ENCODE data around the gene C11orf91. TPM values are rescaled to one million over a fixed set of nuclear protein-coding genes. Genes with fewer than 3 reads are reported as not detected.

Gene C11orf91
- total and polyA plus RNA-seq, 7 donors = not detected

GRCh38 chr11:33741806-33742205 is 41.2 kb upstream of the C11orf91 start:
- peaks cover 4 to 41% (median 12%) of the 10 kb centered on the region in 4 donors for H3K36me3 ChIP-seq
- H3K4me3 ChIP-seq = no peak overlapping the region
- no peaks in the 10 kb centered on the region for H3K27me3 ChIP-seq
- no peaks in the 10 kb centered on the region for H3K9me3 ChIP-seq
- TF ChIP-seq POLR2A (IDR thresholded peaks at IDR 0.05) (no peak), EP300 (IDR thresholded peaks at IDR 0.05) (no peak), POLR2AphosphoS5 (IDR thresholded peaks at IDR 0.05) (no peak), CTCF (IDR thresholded peaks at IDR 0.05) (no peak)
- peaks cover 0 to 8% (median 7%) of the 10 kb centered on the region in 4 donors for H3K4me1 ChIP-seq
- no peak overlapping the region for H3K27ac ChIP-seq
- intact Hi-C loops (cut with DNase I) = loop anchor here (5.0 kb wide), 1 partner anchor 200 kb away; no protein-coding TSS in a partner anchor
- 91% methylated on average over 7 of the region's 7 CpGs for WGBS, 2 donors
- no peak for DNase-seq

- no peak overlapping the region for H3K4me3 ChIP-seq
- peak overlapping the region; percentile 82 to 93 (median 92) for H3K27ac ChIP-seq
- peaks cover 0 to 12% (median 0%) of the 10 kb centered on the region in 4 donors for H3K36me3 ChIP-seq
- no peaks in the 10 kb centered on the region for H3K27me3 ChIP-seq
- H3K9me3 ChIP-seq = no peaks in the 10 kb centered on the region
- TF ChIP-seq CTCF (IDR thresholded peaks at IDR 0.05) = no peak
- TF ChIP-seq POLR2AphosphoS5 (IDR thresholded peaks at IDR 0.05) = no peak
- no peak for TF ChIP-seq EP300 (IDR thresholded peaks at IDR 0.05)
- no peak for TF ChIP-seq POLR2A (IDR thresholded peaks at IDR 0.05)
- intact Hi-C loops (cut with DNase I) = loop anchor here (5.0 to 10.0 kb wide), 5 partner anchors 35 to 580 kb away; partner anchors contain the start of genes C11orf91, FBXO3 and HIPK3
- peaks cover 0 to 38% (median 33%) of the 10 kb centered on the region in 4 donors for H3K4me1 ChIP-seq
- no peak for DNase-seq
- WGBS, 2 donors = 36 to 58% methylated on average over 3 of the region's 3 CpGs
Measured at GRCh38 chr11:33737362-33737821, 36.8 kb upstream of the C11orf91 start.

GRCh38 chr11:33736148-33736812 is 35.7 kb upstream of the C11orf91 start, which contains the start of gene CD59:
CD59 (minus strand) TSS chr11:33736423; CDS start chr11:33722445, 13,978 bp downstream.
- WGBS, 2 donors = 1 to 2% methylated on average over 48 of the region's 48 CpGs
- TF ChIP-seq POLR2AphosphoS5 (IDR thresholded peaks at IDR 0.05) (peak; percentile 89 to 98 (median 98)), POLR2A (IDR thresholded peaks at IDR 0.05) (peak; percentile 81 to 83), CTCF (IDR thresholded peaks at IDR 0.05) (no peak)
- peak; percentile 98 for DNase-seq
- Histone ChIP-seq H3K27ac (peak within 1 kb of the TSS; percentile 82 to 93 (median 92)), H3K9me3 (no peaks in the 10 kb centered on the region), H3K4me3 (peak within 1 kb of the TSS; percentile 73 to 91 (median 89)), H3K4me1 (peaks cover 0 to 49% (median 41%) of the 10 kb centered on the region in 4 donors), H3K36me3 (peaks cover 0 to 2% (median 0%) of the 10 kb centered on the region in 4 donors), H3K27me3 (no peaks in the 10 kb centered on the region)
- intact Hi-C loops (cut with DNase I) = loop anchor here (5.0 to 10.0 kb wide), 5 partner anchors 34 to 579 kb away; partner anchors contain the start of genes C11orf91, FBXO3 and HIPK3

GRCh38 chr11:33735271-33736147 is 34.9 kb upstream of the C11orf91 start:
- H3K4me3 ChIP-seq = peak overlapping the region; percentile 73 to 91 (median 89)
- H3K9me3 ChIP-seq = no peaks in the 10 kb centered on the region
- H3K36me3 ChIP-seq = no peaks in the 10 kb centered on the region
- peaks cover 0 to 52% (median 46%) of the 10 kb centered on the region in 4 donors for H3K4me1 ChIP-seq
- H3K27ac ChIP-seq = peak overlapping the region; percentile 82 to 93 (median 92)
- DNase-seq = no peak
- TF ChIP-seq EP300 (IDR thresholded peaks at IDR 0.05) (no peak), POLR2A (IDR thresholded peaks at IDR 0.05) (no peak), POLR2AphosphoS5 (IDR thresholded peaks at IDR 0.05) (no peak), CTCF (IDR thresholded peaks at IDR 0.05) (no peak)
- 1% methylated on average over 53 of the region's 53 CpGs for WGBS, 2 donors
- H3K27me3 ChIP-seq = no peaks in the 10 kb centered on the region
- intact Hi-C loops (cut with DNase I) = loop anchor here (5.0 to 10.0 kb wide), 5 partner anchors 33 to 578 kb away; partner anchors contain the start of genes C11orf91, FBXO3 and HIPK3
